Prostate gland (tissue), 2 donors: ENCODE measurements around the gene TNFRSF12A.

Source experiments
- POLR2AphosphoS5 ChIP-seq: sonication (generic); formaldehyde crosslinking; IDR thresholded peaks from one replicate; pipeline ENCODE4 v1.6.1; 2017; ENCODE audit warnings: antibody characterized with exemption
- TF ChIP-seq, protein P1 (sequence below), 4 experiments: fragments of 200-600 bp in 2 of 4; fragments of 450-650 bp in 2 of 4; sonication (generic) in 2 of 4; IDR thresholded peaks; 1 replicate in 3 of 4; 2 replicates in 1 of 4; pipeline ENCODE4 v1.5.1; 2016 to 2019; ENCODE audit warnings: antibody characterized with exemption in 4 of 4, mild to moderate bottlenecking in 2 of 4, moderate library complexity in 2 of 4

DNA sequence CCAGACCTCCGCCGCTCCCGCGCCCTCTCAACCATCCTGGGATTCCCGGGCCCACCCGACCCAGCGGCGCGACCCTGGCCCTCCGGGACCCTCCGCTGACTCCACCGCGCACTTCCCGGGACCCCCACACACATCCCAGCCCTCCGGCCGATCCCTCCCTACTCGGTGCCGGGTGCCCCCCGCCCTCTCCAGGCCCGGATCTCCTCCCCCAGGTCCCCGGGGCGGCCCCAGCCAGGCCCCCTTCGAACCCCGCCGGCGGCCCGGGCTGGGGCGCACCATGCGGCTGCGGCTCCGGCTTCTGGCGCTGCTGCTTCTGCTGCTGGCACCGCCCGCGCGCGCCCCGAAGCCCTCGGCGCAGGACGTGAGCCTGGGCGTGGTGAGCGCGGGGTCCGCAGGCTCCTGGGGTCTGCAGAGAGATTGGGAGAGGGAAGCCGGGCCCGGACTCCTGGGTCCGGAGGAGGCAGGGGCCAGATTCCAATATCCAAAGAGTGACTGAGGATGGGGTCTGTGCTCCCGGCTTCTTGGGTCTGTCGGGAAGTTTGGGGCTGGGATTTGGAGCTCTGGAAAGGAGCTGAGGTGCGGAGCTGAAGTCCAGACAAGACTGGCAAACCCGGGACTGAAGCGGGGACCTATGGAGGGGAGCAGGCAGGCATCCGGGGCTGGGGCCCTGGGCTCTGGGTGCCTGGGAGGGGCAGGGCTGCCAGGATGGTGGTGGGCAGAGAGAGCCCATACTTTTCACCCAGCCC, 26.6 kb downstream of the TNFRSF12A start:
- TF ChIP-seq, protein P1, sequence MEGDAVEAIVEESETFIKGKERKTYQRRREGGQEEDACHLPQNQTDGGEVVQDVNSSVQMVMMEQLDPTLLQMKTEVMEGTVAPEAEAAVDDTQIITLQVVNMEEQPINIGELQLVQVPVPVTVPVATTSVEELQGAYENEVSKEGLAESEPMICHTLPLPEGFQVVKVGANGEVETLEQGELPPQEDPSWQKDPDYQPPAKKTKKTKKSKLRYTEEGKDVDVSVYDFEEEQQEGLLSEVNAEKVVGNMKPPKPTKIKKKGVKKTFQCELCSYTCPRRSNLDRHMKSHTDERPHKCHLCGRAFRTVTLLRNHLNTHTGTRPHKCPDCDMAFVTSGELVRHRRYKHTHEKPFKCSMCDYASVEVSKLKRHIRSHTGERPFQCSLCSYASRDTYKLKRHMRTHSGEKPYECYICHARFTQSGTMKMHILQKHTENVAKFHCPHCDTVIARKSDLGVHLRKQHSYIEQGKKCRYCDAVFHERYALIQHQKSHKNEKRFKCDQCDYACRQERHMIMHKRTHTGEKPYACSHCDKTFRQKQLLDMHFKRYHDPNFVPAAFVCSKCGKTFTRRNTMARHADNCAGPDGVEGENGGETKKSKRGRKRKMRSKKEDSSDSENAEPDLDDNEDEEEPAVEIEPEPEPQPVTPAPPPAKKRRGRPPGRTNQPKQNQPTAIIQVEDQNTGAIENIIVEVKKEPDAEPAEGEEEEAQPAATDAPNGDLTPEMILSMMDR (IDR thresholded peaks at IDR 0.05), result no peak
- no peak for TF ChIP-seq POLR2AphosphoS5
